SK-N-SH (cell line): Measurements from ENCODE around the gene DKK1.

Experiments
- CHD2 ChIP-seq: fragments of 150-350 bp; IDR thresholded peaks from 2 replicates; pipeline ENCODE4 v1.6.1; 2018; ENCODE audit warnings: low read length; ENCODE audit not compliant: partially characterized antibody
- CTCF ChIP-seq: fragments of 200-600 bp; sonication (generic); IDR thresholded peaks from 2 replicates; pipeline ENCODE4 v1.6.1; 2017; ENCODE audit warnings: antibody characterized with exemption, mild to moderate bottlenecking, moderate library complexity
- FOXM1 ChIP-seq: IDR thresholded peaks from 2 replicates; pipeline ENCODE4 v1.4.0; 2012; ENCODE audit warnings: low read depth, mild to moderate bottlenecking
- POLR2AphosphoS5 ChIP-seq: IDR thresholded peaks from 2 replicates; pipeline ENCODE4 v1.6.1; 2012; ENCODE audit warnings: low read depth, low read length
- RFX5 ChIP-seq: IDR thresholded peaks from 2 replicates; pipeline ENCODE4 v1.6.1; 2012; ENCODE audit warnings: mild to moderate bottlenecking, improper control_type of control experiment, low read length
- TCF12 ChIP-seq: IDR thresholded peaks from 2 replicates; pipeline ENCODE4 v1.4.0; 2012
- USF2 ChIP-seq: fragments of 150-350 bp; IDR thresholded peaks from 2 replicates; pipeline ENCODE4 v1.6.1; 2017; ENCODE audit warnings: antibody characterized with exemption, low read length, low read depth, borderline replicate concordance

GRCh38 chr10:52287866-52288265 lies 26.2 kb upstream of the DKK1 start:
- TF ChIP-seq CTCF, result no peak
- TF ChIP-seq FOXM1, result no peak
- TF ChIP-seq USF2, result no peak
- no peak for TF ChIP-seq POLR2AphosphoS5
- no peak for TF ChIP-seq CHD2
- TF ChIP-seq RFX5, result no peak
- no peak for TF ChIP-seq TCF12
